Measurements from ENCODE around the gene SPATA33.
"Not testable (repeated sequence)": the region's sequence is repeated elsewhere in the genome, so short reads cannot be mapped to it uniquely, and the experiment has no call there.

GRCh38 chr16:89689621-89690020 is 32.0 kb downstream of the SPATA33 start:
- TF ChIP-seq ZNF274 (IDR thresholded peaks at IDR 0.05; ENCODE audit: low read depth, low read length); YY1 (IDR thresholded peaks at IDR 0.05; ENCODE audit: insufficient read depth, insufficient read length): not testable (repeated sequence)
